A673 (cell line): ENCODE measurements around the gene EXD2. TPM values are rescaled to one million over a fixed set of nuclear protein-coding genes. Genes with fewer than 3 reads are reported as not detected.

Experiments
- Bru-seq: library from RNA; stranded (reverse); fragments of 400-500 nt; gene quantifications from one replicate; lab custom pipeline; 2021; lab: Mats Ljungman, UMichigan
- BruChase-seq, 2 experiments: library from RNA; stranded (reverse); fragments of 400-500 nt; gene quantifications; one replicate each; lab custom pipeline; 2021; lab: Mats Ljungman, UMichigan
- BruUV-seq: library from RNA; stranded (reverse); fragments of 400-500 nt; replicated peaks from 2 replicates; lab custom pipeline; 2021; lab: Mats Ljungman, UMichigan
- CTCF ChIA-PET: fragments of 300-600 bp; sonication (Branson Sonifier 250); formaldehyde crosslinking; loops from one replicate; lab custom pipeline; 2022; ENCODE audit warnings: antibody characterized with exemption; lab: Charles Lee
- POLR2A ChIA-PET: fragments of 300-600 bp; sonication (Branson Sonifier 250); formaldehyde crosslinking; loops from one replicate; lab custom pipeline; 2022; ENCODE audit warnings: antibody characterized with exemption; ENCODE audit not compliant: low non-redundant PET; lab: Charles Lee
- DNase-seq: peaks from one replicate; pipeline ENCODE4 v3.0.0-alpha.2; 2015; ENCODE audit warnings: low spot score
- H3K27ac ChIP-seq: fragments of 200-600 bp; sonication (generic); 2 replicates; pipeline ENCODE4 v1.5.1; 2016; ENCODE audit warnings: mixed run types, low read depth, mild to moderate bottlenecking, mixed read lengths, antibody characterized with exemption, low read length; ENCODE audit not compliant: poor library complexity, severe bottlenecking
- H3K27me3 ChIP-seq: fragments of 200-600 bp; sonication (generic); replicated peaks from 2 replicates; pipeline ENCODE4 v1.6.1; 2017; ENCODE audit warnings: mixed run types, low read depth, mild to moderate bottlenecking, mixed read lengths, antibody characterized with exemption, low read length; ENCODE audit not compliant: insufficient read depth, poor library complexity
- H3K36me3 ChIP-seq: fragments of 200-600 bp; sonication (generic); 2 replicates; pipeline ENCODE4 v1.6.1; 2016; ENCODE audit warnings: mixed run types, mild to moderate bottlenecking, mixed read lengths, antibody characterized with exemption, low read length; ENCODE audit not compliant: insufficient read depth, poor library complexity, severe bottlenecking
- H3K4me1 ChIP-seq: fragments of 200-600 bp; sonication (generic); 2 replicates; pipeline ENCODE4 v1.6.1; 2017; ENCODE audit warnings: mixed run types, mild to moderate bottlenecking, mixed read lengths, antibody characterized with exemption, low read length; ENCODE audit not compliant: insufficient read depth, poor library complexity, severe bottlenecking
- H3K4me3 ChIP-seq: fragments of 200-600 bp; sonication (generic); 2 replicates; pipeline ENCODE4 v1.5.1; 2016; ENCODE audit warnings: low read depth, mixed run types, mild to moderate bottlenecking, mixed read lengths, low read length; ENCODE audit not compliant: poor library complexity, severe bottlenecking
- H3K9me3 ChIP-seq: fragments of 200-600 bp; sonication (generic); 2 replicates; pipeline ENCODE4 v1.6.1; 2016; ENCODE audit warnings: mixed run types, low read depth, mild to moderate bottlenecking, mixed read lengths, antibody characterized with exemption, low read length; ENCODE audit not compliant: poor library complexity, severe bottlenecking
- EZH2 ChIP-seq: fragments of 200-600 bp; sonication (generic); IDR thresholded peaks from 2 replicates; pipeline ENCODE4 v1.6.1; 2017; ENCODE audit warnings: borderline replicate concordance, low read depth, mild to moderate bottlenecking, mixed read lengths, antibody characterized with exemption, low read length; ENCODE audit not compliant: poor library complexity, severe bottlenecking
- intact Hi-C: fragments of 100-400 bp; cut with micrococcal nuclease; formaldehyde crosslinking; loops from one replicate; pipeline ENCODE4 v1.10.0; 2022; ENCODE audit not compliant: unreplicated experiment
- long read RNA-seq: library from polyadenylated mRNA; stranded (forward); transcript quantifications from one replicate; pipeline ENCODE4 v2.0.0, GENCODE V29; 2022
- total RNA-seq: library from RNA; stranded (reverse); gene quantifications from 2 replicates; pipeline ENCODE4 v1.2.3, GENCODE V29; 2021
- TF ChIP-seq, protein P1 (sequence below): fragments of 300-800, 200-600 bp; sonication (generic); conservative IDR thresholded peaks from 2 replicates; pipeline ENCODE4 v1.5.1; 2017; ENCODE audit warnings: low read depth, mild to moderate bottlenecking, antibody characterized with exemption, low read length, moderate library complexity, mixed read lengths

The EXD2 gene, protein sequence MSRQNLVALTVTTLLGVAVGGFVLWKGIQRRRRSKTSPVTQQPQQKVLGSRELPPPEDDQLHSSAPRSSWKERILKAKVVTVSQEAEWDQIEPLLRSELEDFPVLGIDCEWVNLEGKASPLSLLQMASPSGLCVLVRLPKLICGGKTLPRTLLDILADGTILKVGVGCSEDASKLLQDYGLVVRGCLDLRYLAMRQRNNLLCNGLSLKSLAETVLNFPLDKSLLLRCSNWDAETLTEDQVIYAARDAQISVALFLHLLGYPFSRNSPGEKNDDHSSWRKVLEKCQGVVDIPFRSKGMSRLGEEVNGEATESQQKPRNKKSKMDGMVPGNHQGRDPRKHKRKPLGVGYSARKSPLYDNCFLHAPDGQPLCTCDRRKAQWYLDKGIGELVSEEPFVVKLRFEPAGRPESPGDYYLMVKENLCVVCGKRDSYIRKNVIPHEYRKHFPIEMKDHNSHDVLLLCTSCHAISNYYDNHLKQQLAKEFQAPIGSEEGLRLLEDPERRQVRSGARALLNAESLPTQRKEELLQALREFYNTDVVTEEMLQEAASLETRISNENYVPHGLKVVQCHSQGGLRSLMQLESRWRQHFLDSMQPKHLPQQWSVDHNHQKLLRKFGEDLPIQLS
- total RNA-seq (8.1 and 10.7 TPM in 2 replicates), Bru-seq, nascent RNA (percentile 55 among the genes with signal in this experiment), BruChase-seq, experiment 1, labeled RNA remaining after a 2-hour chase (percentile 55 among the genes with signal in this experiment), BruChase-seq, experiment 2, labeled RNA remaining after a 6-hour chase (percentile 60 among the genes with signal in this experiment)
- long read RNA-seq, full-length matches to known transcripts: 12 of 32 reads
- long read RNA-seq, partial matches to known transcripts: 16 of 32 reads
- long read RNA-seq, other reads (novel, unspliced or antisense): 4 of 32 reads

DNA sequence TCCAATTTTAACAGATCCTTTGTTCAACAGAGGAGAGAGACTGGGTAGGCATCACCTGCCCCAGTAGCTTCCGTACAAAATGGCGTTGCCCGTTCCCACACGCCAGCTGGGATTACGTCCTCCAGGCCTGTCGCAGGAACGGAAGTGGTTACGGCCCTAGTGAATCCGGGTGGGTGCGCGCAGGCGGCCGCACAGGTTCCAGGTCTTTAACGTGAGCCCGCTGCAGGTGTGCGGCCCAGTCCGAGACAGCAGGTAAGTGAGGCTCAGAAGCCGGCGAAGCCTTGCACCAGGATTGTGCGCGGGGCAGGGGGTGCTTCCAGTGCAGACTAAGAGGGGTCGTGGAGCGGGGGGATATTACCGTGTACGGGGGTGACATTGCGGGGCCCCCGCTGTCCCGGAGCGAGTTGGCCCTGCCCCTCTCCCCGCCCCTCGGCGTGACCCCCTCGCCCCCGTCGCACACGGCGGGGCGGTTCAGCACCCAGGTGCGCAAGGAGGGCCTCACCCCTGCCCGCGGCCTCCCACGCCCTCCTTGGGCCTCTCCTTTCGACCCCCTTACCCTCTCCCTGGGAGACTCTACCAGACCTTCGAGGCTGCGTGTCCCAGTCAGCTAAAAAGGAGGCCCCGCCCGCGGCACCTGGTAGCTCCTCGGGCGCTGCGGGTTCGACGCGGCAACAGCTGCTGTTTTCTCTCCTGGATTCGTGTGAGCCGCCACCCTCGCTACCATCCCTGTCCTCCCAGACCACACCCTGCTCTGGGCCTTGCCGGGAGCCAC lies at the start of gene EXD2:
EXD2 (plus strand) TSS at position 159 of the 772 bp plus-strand sequence. CDS start 17,973 bp downstream, outside the sequence.
- intact Hi-C loops: no loop called here
- CTCF ChIA-PET: interaction anchor here (0.5 kb wide), 1 partner anchor 24 kb away, joined by 4 read pairs; no protein-coding TSS in a partner anchor
- Histone ChIP-seq H3K36me3 (no peaks in the 10 kb centered on the region), H3K4me1 (peaks cover 21% of the 10 kb centered on the region), H3K27me3 (peaks cover 43% of the 10 kb centered on the region), H3K27ac (peak within 1 kb of the TSS; percentile 70), H3K9me3 (no peaks in the 10 kb centered on the region), H3K4me3 (peak within 1 kb of the TSS; percentile 82)
- BruUV-seq: no TSS peak
- peak; percentile 89 for DNase-seq
- TF ChIP-seq, protein P1, sequence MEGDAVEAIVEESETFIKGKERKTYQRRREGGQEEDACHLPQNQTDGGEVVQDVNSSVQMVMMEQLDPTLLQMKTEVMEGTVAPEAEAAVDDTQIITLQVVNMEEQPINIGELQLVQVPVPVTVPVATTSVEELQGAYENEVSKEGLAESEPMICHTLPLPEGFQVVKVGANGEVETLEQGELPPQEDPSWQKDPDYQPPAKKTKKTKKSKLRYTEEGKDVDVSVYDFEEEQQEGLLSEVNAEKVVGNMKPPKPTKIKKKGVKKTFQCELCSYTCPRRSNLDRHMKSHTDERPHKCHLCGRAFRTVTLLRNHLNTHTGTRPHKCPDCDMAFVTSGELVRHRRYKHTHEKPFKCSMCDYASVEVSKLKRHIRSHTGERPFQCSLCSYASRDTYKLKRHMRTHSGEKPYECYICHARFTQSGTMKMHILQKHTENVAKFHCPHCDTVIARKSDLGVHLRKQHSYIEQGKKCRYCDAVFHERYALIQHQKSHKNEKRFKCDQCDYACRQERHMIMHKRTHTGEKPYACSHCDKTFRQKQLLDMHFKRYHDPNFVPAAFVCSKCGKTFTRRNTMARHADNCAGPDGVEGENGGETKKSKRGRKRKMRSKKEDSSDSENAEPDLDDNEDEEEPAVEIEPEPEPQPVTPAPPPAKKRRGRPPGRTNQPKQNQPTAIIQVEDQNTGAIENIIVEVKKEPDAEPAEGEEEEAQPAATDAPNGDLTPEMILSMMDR: no peak
- TF ChIP-seq EZH2: no peak
- POLR2A ChIA-PET: no interaction called here

DNA sequence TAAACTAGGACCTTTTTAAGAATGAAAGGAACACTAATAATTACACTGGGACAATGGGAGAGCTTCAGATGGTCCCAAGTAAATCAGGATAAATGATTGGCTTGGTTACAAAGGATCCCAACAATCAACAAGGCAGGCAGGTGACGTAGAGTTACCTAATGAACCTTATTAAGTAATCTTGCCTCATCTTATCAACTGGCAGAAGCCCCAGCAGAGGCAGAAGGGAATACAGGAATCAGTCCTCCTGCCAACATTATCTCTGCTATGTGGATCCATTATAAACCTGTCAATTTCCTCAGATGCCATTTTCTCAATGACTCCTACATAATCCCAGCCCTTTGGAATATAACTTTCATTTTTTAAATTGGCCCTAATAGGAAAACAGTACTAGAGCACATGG lies 49.7 kb upstream of the EXD2 start:
- DNase-seq: no peak
- POLR2A ChIA-PET: no interaction called here
- Histone ChIP-seq H3K9me3 (no peaks in the 10 kb centered on the region), H3K4me1 (peaks cover 22% of the 10 kb centered on the region), H3K27me3 (no peaks in the 10 kb centered on the region), H3K36me3 (no peaks in the 10 kb centered on the region), H3K27ac (no peak overlapping the region), H3K4me3 (no peak overlapping the region)
- no peak for TF ChIP-seq EZH2
- TF ChIP-seq, protein P1: no peak
- intact Hi-C loops: no loop called here
- CTCF ChIA-PET: interaction anchor here (1.3 kb wide), 1 partner anchor 12 kb away, joined by 3 read pairs; no protein-coding TSS in a partner anchor
- BruUV-seq: no TSS peak

DNA sequence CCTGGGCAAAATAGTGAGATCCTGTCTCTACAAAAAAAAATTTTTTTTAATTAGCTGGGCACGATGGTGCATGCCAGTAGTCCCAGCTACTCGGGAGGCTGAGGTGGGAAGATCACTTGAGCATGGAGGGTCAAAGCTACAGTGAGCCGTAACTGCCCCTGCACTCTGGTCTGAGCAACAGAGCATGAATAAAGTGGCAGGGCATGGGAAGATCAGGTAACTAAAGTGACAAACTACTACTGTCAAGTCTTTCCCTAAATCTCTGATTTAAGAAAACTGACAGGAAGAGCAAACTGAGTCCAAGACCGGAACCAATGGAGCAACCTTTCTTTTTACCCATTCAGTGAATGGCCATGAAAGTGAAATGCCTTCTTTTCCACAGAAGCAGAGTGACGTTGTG lies 49.2 kb upstream of the EXD2 start:
- H3K27me3 ChIP-seq: no peaks in the 10 kb centered on the region
- peaks cover 19% of the 10 kb centered on the region for H3K4me1 ChIP-seq
- H3K9me3 ChIP-seq: no peaks in the 10 kb centered on the region
- no peak overlapping the region for H3K27ac ChIP-seq
- CTCF ChIA-PET: no interaction called here
- H3K4me3 ChIP-seq: no peak overlapping the region
- TF ChIP-seq, protein P1: no peak
- TF ChIP-seq EZH2: no peak
- POLR2A ChIA-PET: no interaction called here
- H3K36me3 ChIP-seq: no peaks in the 10 kb centered on the region
- no peak for DNase-seq
- no TSS peak for BruUV-seq
- intact Hi-C loops: no loop called here
